Fibroblast of the aortic adventitia (primary cell): Measurements from ENCODE around the gene MGAT4A. TPM values are rescaled to one million over a fixed set of nuclear protein-coding genes. Genes with fewer than 3 reads are reported as not detected.

ENCODE experiments used
- DNase-seq: peaks from one replicate; pipeline ENCODE4 v3.0.0-alpha.2; 2010; ENCODE audit warnings: low read depth
- H3K4me3 ChIP-seq: 2 replicates; pipeline ENCODE4 v1.5.1; 2011; ENCODE audit warnings: low read depth, mild to moderate bottlenecking, control low read depth, low read length, moderate library complexity
- total RNA-seq: library from RNA; depleted of rRNA; stranded (reverse); fragments of >200 nt; gene quantifications from 2 replicates; pipeline ENCODE4 v1.2.3, GENCODE V29; 2012; ENCODE audit warnings: low replicate concordance
- TF ChIP-seq, protein P1 (sequence below): IDR thresholded peaks from 2 replicates; pipeline ENCODE4 v1.5.1; 2011; ENCODE audit warnings: mild to moderate bottlenecking, low read length, control low read depth, inconsistent platforms; ENCODE audit not compliant: insufficient read depth

Gene MGAT4A
- total RNA-seq, 1 donor: 0.36 TPM

- TF ChIP-seq, protein P1, sequence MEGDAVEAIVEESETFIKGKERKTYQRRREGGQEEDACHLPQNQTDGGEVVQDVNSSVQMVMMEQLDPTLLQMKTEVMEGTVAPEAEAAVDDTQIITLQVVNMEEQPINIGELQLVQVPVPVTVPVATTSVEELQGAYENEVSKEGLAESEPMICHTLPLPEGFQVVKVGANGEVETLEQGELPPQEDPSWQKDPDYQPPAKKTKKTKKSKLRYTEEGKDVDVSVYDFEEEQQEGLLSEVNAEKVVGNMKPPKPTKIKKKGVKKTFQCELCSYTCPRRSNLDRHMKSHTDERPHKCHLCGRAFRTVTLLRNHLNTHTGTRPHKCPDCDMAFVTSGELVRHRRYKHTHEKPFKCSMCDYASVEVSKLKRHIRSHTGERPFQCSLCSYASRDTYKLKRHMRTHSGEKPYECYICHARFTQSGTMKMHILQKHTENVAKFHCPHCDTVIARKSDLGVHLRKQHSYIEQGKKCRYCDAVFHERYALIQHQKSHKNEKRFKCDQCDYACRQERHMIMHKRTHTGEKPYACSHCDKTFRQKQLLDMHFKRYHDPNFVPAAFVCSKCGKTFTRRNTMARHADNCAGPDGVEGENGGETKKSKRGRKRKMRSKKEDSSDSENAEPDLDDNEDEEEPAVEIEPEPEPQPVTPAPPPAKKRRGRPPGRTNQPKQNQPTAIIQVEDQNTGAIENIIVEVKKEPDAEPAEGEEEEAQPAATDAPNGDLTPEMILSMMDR: no peak
- H3K4me3 ChIP-seq: no peak overlapping the region
- no peak for DNase-seq
Measured at GRCh38 chr2:98634406-98635092, 96.4 kb downstream of the MGAT4A start.

GRCh38 chr2:98632351-98632750 is 98.6 kb downstream of the MGAT4A start:
- DNase-seq: no peak
- no peak overlapping the region for H3K4me3 ChIP-seq
- TF ChIP-seq, protein P1: no peak

GRCh38 chr2:98623657-98624056 is 107.3 kb downstream of the MGAT4A start:
- no peak overlapping the region for H3K4me3 ChIP-seq
- DNase-seq: peak; percentile 40
- TF ChIP-seq, protein P1: no peak

- DNase-seq: no peak
- TF ChIP-seq, protein P1: no peak
Measured at GRCh38 chr2:98617149-98617548, 113.8 kb downstream of the MGAT4A start.

DNA sequence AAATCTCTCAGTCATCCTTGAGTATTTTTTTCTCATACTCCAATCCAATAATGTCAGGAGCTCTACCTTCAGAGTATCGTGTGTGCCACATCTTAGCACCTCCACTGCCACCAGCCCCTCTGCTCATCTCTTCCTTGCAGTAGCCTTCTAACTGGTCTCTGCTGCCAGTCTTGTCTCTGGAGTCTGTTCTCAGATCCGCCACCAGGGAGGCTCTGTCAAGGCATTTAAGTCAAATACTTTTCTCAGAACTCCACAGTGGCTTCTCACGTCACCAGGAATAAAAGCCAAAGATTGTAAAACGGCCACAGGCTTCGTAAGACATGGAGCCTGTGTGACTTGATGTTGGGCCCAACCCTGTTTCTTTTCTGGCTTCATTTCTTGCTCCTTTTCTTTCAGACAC is 115.5 kb downstream of the MGAT4A start:
- TF ChIP-seq, protein P1: no peak
- DNase-seq: no peak
- no peak overlapping the region for H3K4me3 ChIP-seq

More at GRCh38 chr2:98617149-98617548, 113.8 kb downstream of the MGAT4A start:
- H3K4me3 ChIP-seq: no peak overlapping the region

DNA sequence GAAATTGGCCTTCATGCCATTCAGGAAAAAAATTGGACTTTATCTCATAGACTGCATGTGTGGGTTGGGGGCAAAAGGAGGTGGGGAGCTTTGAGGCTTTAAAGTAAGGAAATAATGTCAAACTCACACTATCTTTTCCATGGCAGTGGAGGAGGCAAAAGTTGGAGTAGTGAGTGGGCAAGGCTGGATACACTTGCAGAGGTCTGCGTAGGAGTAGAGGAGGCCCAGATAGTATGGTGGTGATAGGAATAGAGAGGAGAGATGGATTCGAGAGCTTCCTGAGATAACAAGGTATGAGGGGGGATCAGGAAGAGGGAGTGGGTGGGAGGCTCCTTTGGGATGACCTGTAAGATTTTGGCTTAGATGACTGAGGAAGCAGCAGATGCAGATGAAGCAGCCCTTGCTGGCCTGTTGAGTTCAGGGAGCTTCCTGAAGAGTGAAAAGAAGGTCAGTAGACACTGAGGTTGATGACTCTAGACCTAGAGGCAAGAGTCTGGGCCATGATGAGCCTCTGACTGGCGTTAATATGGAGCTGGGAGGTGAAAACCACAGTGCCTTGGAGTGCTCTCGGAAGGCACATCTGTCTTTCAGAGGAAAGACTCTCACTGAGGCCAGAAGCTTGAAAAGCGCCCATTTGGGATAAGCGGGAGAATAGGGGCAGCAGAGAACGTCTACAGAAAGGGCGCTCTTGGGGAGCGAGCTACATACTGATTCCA is 116.8 kb downstream of the MGAT4A start:
- no peak overlapping the region for H3K4me3 ChIP-seq
- TF ChIP-seq, protein P1: no peak
- DNase-seq: no peak
